NCI-H82 treated with DMSO at 0.1 percent for 48 hours (cell line): Measurements from ENCODE around the gene CCDC85B.

Source experiments
- DNase-seq: peaks from one replicate; lab custom pipeline; 2025; ENCODE audit not compliant: unreplicated experiment; lab: John Stamatoyannopoulos, UW

CCDC85B gene

DNA sequence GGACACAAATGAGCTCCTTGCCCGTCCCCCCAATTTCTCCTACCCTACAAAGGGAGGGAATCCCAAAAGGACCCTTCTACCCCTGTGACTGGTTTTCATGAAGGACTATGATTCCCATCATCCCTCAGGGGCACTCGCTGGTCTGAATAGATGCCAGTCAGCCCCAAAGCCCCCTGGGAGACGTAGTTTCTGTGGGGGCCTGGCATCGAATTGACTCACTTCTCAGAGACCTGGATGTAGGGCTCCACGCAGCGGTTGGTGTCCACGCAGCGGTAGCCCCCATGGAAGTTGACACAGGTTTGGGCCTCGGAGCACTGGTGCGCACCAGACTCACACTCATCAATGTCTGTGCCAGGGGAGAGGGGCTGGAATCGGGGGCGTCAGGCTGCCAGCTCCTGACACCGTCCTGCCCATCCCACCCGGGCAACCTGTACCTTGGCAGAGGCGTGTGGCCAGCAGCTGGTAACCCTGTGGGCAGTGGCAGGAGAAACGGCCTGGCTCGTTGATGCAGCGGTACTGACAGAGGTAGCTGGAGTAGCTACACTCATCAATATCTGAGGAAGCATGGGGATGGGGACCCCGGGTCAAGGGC is 22.3 kb upstream of the CCDC85B start:
- no peak for DNase-seq

GRCh38 chr11:65868907-65869306 is 21.6 kb upstream of the CCDC85B start:
- DNase-seq = no peak

DNA sequence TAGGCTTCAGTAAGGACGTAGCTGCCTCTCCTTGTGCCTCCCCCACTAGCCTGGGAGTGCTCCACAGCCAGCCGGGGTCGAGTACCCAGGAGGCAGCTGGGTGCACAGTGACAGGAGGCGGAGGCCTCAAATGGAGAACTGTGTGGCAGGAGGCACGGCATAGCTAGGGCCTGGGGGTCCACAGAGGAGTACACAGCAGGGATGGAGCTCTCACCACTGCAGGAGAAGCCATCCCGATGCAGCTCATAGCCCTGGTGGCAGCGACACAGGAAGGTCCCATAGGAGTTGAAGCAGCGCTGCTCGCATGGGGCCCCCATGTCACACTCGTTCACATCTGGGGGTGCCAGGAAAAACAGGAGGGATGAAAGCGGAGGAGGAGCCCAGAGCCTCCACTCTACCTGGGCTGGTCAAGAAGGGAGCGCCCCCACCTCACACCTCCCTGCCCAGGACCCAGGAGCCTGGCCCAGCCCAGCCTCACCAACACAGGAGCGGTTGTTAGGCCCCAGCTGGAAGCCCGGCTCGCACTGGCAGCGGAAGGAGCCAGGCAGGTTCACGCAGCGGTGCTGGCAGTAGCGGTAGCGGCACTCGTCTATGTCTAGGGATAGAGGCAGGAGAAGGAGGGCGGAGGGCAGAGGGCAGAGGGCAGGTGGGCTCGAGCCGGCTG is 20.7 kb upstream of the CCDC85B start:
- no peak for DNase-seq

- DNase-seq = no peak
These were observed 20.2 kb upstream of the CCDC85B start for GRCh38 chr11:65870307-65870658.

DNA sequence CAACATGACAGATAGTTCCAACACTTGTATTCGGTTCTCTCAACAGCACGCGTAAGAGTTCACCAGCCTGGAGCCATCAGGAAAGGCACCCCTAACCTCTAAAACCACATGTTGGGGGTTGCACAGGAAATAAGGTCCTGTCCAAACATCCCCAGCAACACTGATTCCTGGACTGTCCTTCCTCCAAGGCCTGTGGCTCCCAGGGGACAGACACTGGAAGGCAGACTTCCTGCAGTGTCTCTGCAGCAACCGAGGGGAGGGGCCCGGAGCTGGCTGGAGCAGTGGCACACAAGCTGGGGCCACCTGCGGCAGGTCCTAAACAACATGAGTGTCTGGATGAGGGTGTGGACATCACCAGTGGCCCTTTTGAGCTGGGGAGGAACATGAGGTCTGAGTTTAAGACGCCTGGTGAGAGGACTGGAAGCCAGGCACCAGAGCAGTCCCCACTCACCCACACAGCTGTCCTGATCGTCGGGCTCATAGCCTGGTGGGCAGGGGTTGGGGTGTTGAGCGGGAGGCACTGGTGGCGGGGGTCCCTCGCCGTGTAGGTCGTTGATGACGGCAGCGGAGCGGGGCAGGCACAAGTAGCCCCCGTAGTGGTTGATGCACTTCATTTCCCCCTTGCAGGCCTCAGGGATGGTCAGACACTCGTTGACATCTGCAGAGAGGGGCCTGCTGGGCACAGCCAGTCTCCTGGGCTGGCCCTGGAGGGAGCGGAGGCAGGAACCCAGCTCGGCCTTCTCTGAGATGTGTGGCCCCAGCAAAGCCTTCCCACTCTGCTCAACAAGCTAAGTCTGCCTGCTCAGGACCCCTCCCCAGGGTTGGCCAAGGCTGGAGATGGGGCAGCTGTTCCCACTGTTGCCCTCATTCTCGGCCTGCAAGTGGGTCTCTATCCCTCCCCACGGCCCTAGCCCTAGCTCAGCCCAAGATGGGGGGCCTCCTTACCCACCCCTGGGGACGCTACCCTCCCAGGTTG is 19.5 kb upstream of the CCDC85B start:
- no peak for DNase-seq

- DNase-seq = no peak
These were observed 18.5 kb upstream of the CCDC85B start for GRCh38 chr11:65871811-65872548.

DNA sequence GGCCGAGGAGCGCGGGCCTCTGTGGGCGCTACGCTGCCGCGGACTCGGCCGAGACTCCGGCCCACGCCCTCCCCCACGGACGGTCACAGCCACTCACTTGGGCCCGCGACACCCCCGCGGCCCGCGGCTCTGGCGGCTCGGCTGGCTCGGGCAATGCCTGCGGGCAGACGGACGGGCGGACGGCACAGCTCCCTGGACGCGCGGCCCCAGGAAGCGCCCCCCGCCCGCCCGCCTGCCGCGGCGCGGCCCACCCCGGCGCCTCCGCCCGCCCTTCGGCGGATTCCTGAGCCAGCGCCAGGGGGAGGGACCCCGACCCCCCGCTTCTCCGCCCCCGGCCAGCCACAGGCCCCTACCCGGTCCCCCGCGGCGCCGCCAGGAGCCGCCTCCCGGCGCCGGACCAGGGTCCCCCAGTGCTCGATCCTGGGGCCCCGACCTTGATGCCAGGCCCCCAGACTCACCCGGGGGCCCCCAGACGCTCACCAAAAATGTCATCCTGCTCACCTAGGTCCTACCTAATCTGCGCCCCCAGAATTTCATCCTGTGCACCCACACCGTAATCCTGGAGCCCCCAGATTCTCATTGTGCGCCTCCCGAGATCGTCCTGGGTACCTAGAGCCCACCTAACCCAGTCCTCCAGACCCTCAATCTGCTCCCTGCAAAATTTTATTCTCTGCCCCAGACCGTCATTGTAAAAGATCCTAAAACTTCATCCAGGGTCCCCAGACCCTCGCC is 17.7 kb upstream of the CCDC85B start, which contains the start of gene EFEMP2:
Gene EFEMP2, minus strand, starts transcription at position 215 of the 732 bp plus-strand sequence. CDS start 446 bp downstream, outside the sequence.
- DNase-seq = no peak

GRCh38 chr11:65873318-65874156 is 16.9 kb upstream of the CCDC85B start:
- peak; percentile 79 for DNase-seq

DNA sequence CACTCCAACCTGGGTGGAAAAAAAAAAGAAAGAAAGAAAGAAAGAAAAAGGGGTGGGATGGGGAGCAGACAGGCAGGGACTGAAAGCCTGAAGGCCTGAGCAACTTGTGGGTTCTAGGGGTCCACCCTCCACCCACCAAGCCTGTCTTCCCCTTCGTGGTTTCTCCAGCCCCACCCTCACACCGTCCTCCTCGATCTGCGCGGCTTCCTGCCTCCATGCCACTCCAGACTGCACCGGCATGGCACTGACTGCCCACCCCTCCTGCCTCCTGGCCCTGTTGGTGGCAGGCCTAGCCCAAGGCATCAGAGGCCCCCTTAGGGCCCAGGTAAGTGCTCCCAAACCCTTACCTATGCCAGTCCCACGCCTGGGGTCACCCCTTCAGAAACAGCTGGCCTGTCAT is 10.9 kb upstream of the CCDC85B start, which contains the start of gene CTSW:
Gene CTSW, plus strand, starts transcription at position 221 of the 400 bp plus-strand sequence. Its CDS starts 18 bp downstream, at position 239.
- no peak for DNase-seq

DNA sequence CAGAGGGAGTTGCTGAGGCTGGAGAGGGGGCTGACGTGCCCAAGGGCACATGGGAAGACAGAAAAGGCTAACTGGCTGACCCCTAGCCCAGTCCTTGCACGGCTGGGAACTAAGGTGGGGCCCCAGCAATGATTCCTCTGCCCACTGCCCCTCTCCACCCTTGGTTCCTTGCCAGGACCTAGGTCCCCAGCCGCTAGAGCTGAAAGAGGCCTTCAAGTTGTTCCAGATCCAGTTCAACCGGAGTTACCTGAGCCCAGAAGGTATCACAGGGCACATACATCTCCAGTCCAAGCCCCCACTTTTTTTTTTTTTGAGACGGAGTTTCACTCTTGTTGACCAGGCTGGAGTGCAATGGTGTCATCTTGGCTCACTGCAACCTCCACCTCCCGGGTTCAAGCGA is 10.4 kb upstream of the CCDC85B start:
- no peak for DNase-seq

GRCh38 chr11:65880844-65881421 is 9.5 kb upstream of the CCDC85B start:
- DNase-seq = no peak

DNA sequence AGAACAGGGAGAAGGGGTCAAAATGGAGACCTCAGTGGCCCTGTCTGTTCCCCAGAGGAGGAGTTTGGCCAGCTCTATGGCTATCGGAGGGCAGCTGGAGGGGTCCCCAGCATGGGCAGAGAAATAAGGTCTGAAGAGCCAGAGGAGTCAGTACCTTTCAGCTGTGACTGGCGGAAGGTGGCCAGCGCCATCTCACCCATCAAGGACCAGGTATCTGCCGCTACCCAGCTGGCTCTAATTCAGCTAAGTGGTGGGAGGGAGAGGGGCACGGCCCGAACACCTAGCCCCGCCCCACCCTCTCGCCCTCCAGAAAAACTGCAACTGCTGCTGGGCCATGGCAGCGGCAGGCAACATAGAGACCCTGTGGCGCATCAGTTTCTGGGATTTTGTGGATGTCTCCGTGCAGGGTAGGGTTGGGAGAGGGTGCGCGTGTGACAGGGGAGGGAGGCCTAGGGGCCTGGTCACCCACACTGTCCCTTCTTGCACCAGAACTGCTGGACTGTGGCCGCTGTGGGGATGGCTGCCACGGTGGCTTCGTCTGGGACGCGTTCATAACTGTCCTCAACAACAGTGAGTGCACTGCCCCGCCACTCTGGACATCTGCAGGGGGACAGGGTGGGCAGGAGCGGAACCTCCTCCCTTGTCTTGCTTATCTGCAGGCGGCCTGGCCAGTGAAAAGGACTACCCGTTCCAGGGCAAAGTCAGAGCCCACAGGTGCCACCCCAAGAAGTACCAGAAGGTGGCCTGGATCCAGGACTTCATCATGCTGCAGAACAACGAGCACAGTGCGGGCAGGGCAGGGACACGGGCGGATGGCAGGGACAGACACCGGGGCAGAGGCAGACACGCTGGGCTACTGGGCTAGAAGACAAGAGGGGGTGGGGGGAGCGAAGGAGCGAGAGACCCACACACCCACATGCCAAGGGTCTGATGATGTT is 8.1 kb upstream of the CCDC85B start:
- no peak for DNase-seq

DNA sequence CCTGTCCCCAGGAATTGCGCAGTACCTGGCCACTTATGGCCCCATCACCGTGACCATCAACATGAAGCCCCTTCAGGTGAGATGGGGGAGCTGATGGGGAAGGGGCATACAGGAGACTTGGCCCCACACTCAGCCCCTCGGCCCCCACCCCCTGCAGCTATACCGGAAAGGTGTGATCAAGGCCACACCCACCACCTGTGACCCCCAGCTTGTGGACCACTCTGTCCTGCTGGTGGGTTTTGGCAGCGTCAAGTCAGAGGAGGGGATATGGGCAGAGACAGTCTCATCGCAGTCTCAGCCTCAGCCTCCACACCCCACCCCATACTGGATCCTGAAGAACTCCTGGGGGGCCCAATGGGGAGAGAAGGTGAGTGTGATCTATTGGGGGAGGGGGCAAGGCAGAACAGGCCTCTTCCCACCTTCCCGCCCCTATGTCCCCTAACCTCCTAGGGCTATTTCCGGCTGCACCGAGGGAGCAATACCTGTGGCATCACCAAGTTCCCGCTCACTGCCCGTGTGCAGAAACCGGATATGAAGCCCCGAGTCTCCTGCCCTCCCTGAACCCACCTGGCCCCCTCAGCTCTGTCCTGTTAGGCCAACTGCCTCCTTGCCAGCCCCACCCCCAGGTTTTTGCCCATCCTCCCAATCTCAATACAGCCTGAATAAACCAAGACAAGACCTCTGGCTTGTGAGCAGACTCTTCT is 7.3 kb upstream of the CCDC85B start:
- no peak for DNase-seq

GRCh38 chr11:65883786-65884715 is 6.4 kb upstream of the CCDC85B start:
- DNase-seq = no peak

DNA sequence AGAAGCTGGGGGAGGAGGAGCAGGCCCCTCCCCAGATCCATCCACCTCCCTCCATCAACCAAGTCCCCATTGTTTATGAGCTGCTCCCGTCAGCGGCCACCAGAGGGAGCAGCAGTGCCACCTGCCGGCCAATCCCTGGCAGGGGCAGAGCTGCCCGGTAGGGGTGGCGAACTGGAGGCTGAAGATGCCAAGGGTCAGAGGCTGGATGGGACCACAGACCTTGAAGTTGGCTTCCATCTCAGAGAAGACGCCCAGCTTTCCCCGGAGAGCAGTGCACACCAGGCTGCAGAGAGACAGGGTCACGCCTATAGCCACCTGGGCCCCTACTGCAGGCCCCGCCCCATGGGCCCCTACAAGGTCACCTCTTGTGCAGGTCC is 5.8 kb upstream of the CCDC85B start:
- peak; percentile 31 for DNase-seq

GRCh38 chr11:65885231-65885630 is 5.2 kb upstream of the CCDC85B start:
- no peak for DNase-seq
